NCI-H2107 (cell line): ENCODE results near the gene SUN5.

Experiments used
- DNase-seq: peaks from one replicate; lab custom pipeline; 2025; lab: John Stamatoyannopoulos, UW

Gene SUN5

GRCh38 chr20:32995802-32996201 lies 8.4 kb downstream of the SUN5 start:
- DNase-seq, result no peak

DNA sequence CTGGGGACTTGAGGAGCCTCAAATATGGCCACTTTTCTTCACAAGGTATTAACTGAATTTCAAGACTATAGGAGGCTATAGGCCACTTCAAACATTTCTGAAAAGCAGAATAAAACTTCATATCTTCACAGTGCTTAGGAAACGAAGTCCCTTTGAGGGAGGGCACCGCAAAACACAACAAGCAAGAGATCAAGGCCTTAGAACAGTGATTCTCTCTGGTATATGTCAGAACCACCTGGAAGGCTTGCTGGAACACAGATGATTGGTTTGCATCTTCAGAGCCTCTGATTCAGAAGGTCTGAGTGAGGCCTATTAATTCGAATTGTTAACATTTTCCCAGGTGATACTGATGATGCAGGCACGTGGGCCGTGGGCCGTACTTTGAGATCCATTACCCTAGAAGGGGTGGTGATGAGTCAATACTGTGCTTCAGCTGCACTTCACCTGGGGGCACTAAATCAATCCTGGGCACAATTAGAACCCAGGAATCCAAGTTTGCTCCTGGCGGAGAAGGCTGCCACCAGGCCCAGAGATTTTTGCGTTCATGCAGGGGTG lies 10.7 kb downstream of the SUN5 start:
- DNase-seq, result no peak

DNA sequence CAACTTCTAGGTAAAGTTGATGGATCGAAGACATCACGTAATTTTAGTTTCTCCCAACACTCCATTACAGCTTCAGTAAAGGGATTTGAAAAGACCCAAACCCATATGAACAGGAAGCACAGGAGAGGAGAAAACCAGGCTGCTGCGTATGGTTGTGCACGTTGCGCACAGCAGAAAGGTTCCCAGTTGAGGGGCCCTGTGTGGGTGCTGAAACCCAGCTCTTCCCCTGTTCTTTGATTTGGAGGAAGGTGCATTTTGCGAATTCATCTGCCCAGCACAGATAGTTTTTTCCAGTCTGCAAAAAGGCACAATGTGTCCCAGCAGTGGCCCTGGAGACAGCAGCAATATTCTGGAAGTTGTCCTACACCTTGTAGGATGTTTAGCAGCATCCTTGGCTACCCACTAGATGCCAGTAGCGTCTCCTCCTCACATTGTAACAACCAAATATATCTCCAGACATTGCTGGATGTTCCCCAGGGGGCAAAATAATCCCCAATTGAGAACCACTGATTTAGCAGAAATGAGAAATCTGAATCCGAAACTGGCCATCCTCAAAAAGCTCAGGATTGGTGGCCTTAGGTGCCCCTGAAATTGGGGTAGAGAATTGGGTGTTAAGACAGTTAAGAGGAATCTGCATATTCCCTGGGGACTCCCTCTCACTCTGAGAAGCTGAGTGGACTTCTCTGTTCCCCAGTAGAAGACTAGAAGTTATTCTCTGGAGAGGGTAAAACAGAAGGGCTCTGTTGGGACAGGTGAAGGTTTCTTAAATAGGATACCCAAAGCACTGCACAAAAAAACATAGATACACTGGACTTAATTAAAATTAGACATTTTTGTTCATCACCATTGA lies 12.2 kb downstream of the SUN5 start:
- no peak for DNase-seq

DNA sequence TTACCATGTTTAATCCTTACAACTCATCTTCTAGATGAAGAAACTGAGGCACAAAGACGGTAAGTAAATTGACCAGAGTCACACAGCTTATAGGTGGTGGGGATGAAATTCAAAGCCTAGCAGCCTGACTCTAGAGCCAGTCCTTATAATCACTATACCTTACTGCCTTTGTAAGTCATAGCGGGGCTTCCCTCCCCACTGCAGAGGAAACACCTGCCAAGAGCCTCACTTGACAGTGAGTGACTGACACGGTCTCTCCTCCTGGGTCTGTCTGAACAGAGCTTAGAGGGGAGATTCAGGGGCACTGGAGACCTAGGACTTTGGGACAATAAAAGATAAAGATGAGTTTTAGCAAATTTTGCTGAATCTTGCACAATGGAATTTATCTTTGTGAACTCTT lies 12.8 kb downstream of the SUN5 start:
- no peak for DNase-seq

DNA sequence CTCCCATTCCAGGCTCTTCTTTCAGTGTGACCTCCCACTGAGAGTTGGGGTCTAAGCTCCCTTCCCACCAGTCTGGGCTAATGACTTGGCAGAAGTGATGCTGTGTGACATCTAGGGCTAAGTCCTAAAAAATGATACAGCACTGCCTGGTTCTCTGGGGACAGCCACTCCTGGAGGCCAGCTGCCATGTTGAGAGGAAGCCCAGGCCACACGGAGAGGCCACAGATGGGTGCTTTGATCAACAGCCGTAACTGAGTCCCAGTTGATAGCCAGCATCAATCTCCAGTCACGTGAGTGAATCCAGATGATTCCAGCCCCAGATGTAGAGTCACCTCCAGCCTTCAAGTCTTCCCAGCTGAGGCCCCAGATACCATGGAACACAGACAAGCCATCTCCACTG lies 13.8 kb downstream of the SUN5 start:
- no peak for DNase-seq

GRCh38 chr20:32989507-32990283 lies 14.5 kb downstream of the SUN5 start:
- no peak for DNase-seq

DNA sequence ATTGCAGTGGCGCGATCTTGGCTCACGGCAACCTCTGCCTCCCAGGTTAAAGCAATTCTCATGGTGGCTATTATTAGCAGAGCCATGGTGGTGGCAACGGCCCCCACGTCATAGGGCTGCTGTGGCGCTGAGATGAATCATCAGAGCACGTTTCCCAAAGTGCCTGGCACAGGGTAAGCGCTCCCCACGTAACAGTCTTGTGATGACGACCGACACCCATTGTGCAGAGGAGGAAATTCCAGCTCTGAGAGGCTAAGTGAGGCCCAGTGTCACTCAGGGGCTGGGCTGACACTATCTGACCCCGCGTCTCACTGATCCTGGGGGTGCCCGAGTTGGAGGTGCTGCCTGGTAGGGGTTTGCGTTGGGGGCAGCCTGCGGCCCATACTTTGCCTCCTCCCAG lies 16.2 kb downstream of the SUN5 start:
- DNase-seq, result no peak

DNA sequence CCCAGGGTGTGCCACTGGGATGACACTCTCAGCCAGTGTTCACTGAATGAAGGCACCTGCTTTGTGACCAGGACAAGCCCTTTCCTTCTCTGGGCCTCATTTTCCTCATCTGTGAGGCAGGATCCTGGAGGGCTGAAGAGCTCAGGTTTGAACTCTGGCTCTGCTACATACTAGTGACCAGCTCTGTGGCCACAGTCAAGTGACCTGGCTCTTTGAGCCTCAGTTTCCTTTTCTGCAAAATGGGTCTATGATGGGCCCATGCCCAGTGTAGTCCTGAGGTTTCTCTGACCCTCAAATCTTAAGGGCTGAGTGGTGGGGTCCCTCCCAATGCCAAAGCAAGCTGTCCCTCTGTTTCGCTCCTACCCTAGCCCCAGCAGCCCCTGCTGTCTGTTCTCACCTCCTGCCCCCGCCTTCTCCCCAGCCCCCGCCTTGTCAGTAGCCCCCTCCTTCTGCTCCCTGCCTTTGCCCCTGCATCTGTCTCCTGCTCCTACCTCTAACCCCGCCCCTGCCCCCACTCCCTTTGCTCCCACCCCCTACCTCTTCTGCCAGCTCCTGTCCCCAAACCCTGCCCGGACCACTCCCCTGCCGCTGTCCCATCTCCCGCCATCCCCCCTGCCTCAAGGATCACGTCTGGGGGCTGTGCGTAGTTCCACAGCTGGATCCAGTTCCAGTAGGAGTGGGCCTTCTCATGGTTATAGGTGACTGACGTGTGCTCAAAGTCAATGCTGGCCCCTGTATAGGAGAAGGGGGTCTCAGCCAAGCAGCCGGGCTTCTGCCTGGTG lies 17.0 kb downstream of the SUN5 start:
- no peak for DNase-seq

- DNase-seq, result no peak
Observed at GRCh38 chr20:32986331-32986966, 17.8 kb downstream of the SUN5 start.

GRCh38 chr20:32985596-32985995 lies 18.6 kb downstream of the SUN5 start:
- no peak for DNase-seq

DNA sequence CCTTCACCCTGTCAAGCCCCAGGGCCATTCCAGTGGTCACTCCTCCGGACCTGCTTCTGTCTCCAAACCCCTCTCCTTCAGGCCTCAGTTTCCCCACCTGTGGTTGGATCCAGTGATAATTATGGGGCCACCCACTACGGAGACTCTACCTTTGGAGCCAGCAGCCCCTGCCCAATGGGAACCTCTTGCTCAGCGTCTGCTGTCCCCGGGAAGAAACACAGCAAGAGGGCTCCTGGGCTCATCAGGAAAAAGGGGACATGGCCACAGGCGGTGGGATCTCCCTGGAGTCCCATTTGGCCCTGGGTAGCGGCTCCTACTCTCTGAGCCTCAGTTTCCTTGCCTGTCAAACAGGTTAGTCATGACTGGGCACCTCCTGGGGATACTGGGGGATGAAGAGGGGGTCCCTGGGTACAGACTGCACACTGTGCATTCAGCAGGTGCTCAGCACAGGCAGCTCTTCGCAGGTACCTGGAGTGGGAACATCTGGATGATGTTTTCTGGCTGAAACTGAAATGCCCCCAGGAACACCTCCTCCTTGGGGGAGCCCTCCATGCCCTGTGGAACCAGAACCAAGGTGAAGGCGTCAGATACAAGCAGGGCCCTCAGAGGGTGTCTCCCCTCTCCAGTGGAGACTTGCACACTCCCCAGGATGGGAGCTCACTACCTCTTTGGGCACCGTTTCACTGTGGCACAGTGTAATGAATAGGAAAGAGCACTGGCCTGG lies 19.4 kb downstream of the SUN5 start:
- no peak for DNase-seq

DNA sequence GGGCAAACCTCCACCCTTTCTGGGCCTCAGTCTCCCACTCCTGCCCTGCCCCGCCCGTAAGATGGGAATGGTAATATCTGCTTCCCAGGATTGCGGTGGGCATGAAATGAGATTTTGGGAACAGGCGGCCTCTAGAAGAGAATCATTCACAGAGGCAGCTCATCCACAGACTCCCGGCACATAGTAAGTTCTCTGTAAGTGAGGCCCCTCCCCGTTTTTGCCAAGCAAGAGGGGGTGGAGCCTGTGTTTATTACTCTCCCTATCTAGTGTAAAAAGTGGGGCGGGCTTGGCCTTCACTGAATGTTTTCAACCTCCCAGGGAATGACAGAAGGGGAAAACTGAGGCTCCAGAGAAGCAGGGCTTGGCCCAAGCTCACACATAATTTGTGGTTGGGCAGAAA lies 20.0 kb downstream of the SUN5 start:
- no peak for DNase-seq

- no peak for DNase-seq
Observed at GRCh38 chr20:32983459-32984112, 20.6 kb downstream of the SUN5 start.

GRCh38 chr20:32982617-32983458 lies 21.4 kb downstream of the SUN5 start:
- DNase-seq, result no peak

- DNase-seq, result no peak
Observed at GRCh38 chr20:32980990-32981389, 23.2 kb downstream of the SUN5 start.

DNA sequence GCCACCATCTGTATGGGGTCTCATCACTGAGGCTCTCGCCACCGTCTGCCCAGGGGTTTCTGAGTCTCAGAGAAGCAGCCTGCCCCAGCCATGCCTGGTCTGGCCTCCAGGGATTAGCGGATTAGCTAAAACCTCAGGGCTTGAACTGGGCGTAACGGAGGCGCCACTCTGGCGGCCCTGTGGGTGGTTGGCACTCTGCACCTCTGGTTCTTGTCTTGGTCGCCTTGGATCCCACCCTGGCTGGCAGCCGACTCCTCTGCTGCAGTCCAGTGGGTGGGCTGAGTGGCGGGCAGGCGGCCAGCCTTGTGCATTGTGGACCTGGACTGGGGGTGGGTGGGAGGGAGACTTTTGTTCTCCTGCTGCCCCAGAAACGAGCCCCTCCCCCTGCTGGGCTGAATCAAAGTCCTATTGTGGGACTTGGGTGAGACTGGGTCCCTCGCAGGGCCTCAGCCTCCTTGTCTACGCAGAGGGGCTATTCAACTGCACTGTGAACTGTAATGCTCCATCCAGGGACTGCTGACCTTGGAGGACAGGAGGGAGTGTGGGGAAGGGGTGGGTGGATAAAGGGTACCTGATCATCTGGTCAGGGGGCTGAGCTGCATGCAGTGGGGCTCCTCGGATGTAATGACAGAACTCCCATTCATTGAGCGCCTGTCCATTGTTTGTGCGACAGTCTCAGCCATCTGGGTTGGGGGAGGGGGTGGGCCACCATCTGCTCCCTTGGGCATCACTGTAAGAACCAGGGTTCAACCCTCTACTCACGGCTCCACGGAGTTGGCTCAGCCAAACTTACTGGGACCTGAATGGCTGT lies 23.9 kb downstream of the SUN5 start:
- DNase-seq, result no peak

GRCh38 chr20:32979201-32979998 lies 24.8 kb downstream of the SUN5 start:
- DNase-seq, result no peak

DNA sequence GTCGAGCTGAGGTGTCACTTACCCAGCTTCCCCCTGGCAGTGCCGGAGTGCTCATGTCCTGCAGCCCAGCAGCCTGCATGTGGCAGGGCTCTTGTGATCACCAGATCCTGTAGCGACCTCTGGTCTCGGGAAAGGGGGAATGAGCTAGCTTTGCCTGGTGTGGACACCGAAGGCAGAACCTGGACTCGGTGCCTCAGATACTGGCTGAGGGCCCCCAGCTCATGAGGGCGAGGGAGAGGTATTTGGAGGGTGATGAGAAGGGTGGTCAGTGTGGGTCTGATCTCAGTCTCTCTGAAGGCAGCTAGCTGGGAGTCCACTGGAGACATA lies 26.3 kb downstream of the SUN5 start:
- no peak for DNase-seq
